Measurements from ENCODE around the gene NDUFC2.
"Not testable (repeated sequence)": the region's sequence is repeated elsewhere in the genome, so short reads cannot be mapped to it uniquely, and the experiment has no call there.

NDUFC2 gene

GRCh38 chr11:78080084-78080817 lies 589 bp upstream of the NDUFC2 start:
- in situ Hi-C loops (cut with MboI; ENCODE audit: low sequenced_read_pairs): no loop called here

GRCh38 chr11:78078218-78079167 lies 1.2 kb downstream of the NDUFC2 start:
- in situ Hi-C loops (cut with MboI; ENCODE audit: low sequenced_read_pairs): no loop called here

GRCh38 chr11:78077592-78077991 lies 2.1 kb downstream of the NDUFC2 start:
- in situ Hi-C loops (cut with MboI; ENCODE audit: low sequenced_read_pairs): not testable (repeated sequence)

- in situ Hi-C loops (cut with MboI; ENCODE audit: low sequenced_read_pairs): no loop called here
Observed at GRCh38 chr11:78076733-78077403, 2.8 kb downstream of the NDUFC2 start.

GRCh38 chr11:78074756-78075155 lies 4.9 kb downstream of the NDUFC2 start:
- in situ Hi-C loops (cut with MboI; ENCODE audit: low sequenced_read_pairs): no loop called here

- in situ Hi-C loops (cut with MboI; ENCODE audit: low sequenced_read_pairs): no loop called here
Observed at GRCh38 chr11:78072455-78072854, 7.2 kb downstream of the NDUFC2 start.

- in situ Hi-C loops (cut with MboI; ENCODE audit: low sequenced_read_pairs): no loop called here
Observed at GRCh38 chr11:78071717-78072116, 7.9 kb downstream of the NDUFC2 start.

GRCh38 chr11:78070621-78071020 lies 9.0 kb downstream of the NDUFC2 start:
- in situ Hi-C loops (cut with MboI; ENCODE audit: low sequenced_read_pairs): no loop called here

GRCh38 chr11:78069465-78069864 lies 10.2 kb downstream of the NDUFC2 start:
- in situ Hi-C loops (cut with MboI; ENCODE audit: low sequenced_read_pairs): no loop called here

GRCh38 chr11:78067704-78068103 lies 12.0 kb downstream of the NDUFC2 start:
- in situ Hi-C loops (cut with MboI; ENCODE audit: low sequenced_read_pairs): no loop called here

GRCh38 chr11:78066471-78066870 lies 13.2 kb downstream of the NDUFC2 start:
- in situ Hi-C loops (cut with MboI; ENCODE audit: low sequenced_read_pairs): no loop called here

GRCh38 chr11:78065203-78065602 lies 14.5 kb downstream of the NDUFC2 start:
- in situ Hi-C loops (cut with MboI; ENCODE audit: low sequenced_read_pairs): no loop called here

GRCh38 chr11:78063440-78064181 lies 16.1 kb downstream of the NDUFC2 start, which contains the start of gene THRSP:
TSS of gene THRSP (plus strand) at chr11:78063861. CDS start at chr11:78063882, 21 bp downstream.
- in situ Hi-C loops (cut with MboI; ENCODE audit: low sequenced_read_pairs): no loop called here

- in situ Hi-C loops (cut with MboI; ENCODE audit: low sequenced_read_pairs): no loop called here
Observed at GRCh38 chr11:78062671-78063070, 17.0 kb downstream of the NDUFC2 start.

GRCh38 chr11:78061921-78062311 lies 17.7 kb downstream of the NDUFC2 start:
- in situ Hi-C loops (cut with MboI; ENCODE audit: low sequenced_read_pairs): no loop called here

- in situ Hi-C loops (cut with MboI; ENCODE audit: low sequenced_read_pairs): no loop called here
Observed at GRCh38 chr11:78061088-78061920, 18.4 kb downstream of the NDUFC2 start.

GRCh38 chr11:78060533-78060932 lies 19.1 kb downstream of the NDUFC2 start:
- in situ Hi-C loops (cut with MboI; ENCODE audit: low sequenced_read_pairs): no loop called here

GRCh38 chr11:78059749-78060328 lies 19.8 kb downstream of the NDUFC2 start:
- in situ Hi-C loops (cut with MboI; ENCODE audit: low sequenced_read_pairs): not testable (repeated sequence)

- in situ Hi-C loops (cut with MboI; ENCODE audit: low sequenced_read_pairs): no loop called here
Observed at GRCh38 chr11:78057462-78058055, 22.1 kb downstream of the NDUFC2 start.
